Upper lobe of left lung (tissue), 6 donors: Measurements from ENCODE around the gene CAPZA3. TPM values are rescaled to one million over a fixed set of nuclear protein-coding genes. Genes with fewer than 3 reads are reported as not detected.
"Not testable (repeated sequence)": the region's sequence is repeated elsewhere in the genome, so short reads cannot be mapped to it uniquely, and the experiment has no call there.

Source experiments
- ATAC-seq, 2 donors: fragments of 200-7000 bp; cut with Tn5 transposase; one replicate each; pipeline ENCODE4 v1.9.1; 2022; ENCODE audit warnings: mild to moderate bottlenecking in 2 of 2, moderate library complexity in 2 of 2; ENCODE audit not compliant: low FRiP score in 2 of 2
- DNase-seq, 2 donors: peaks; one replicate each; pipeline ENCODE4 v3.0.0-alpha.2; 2019 to 2020
- H3K27ac ChIP-seq, 4 donors: fragments of 200-600 bp; sonication (generic); one replicate each; pipeline ENCODE4 v1.5.1; 2016 to 2019
- H3K27me3 ChIP-seq, 4 donors: fragments of 200-600 bp; sonication (generic); one replicate each; pipeline ENCODE4 v1.5.1; 2017 to 2019
- H3K36me3 ChIP-seq, 4 donors: fragments of 200-600 bp; sonication (generic); one replicate each; pipeline ENCODE4 v1.5.1; 2016 to 2019
- H3K4me1 ChIP-seq, 4 donors: fragments of 200-600 bp; sonication (generic); one replicate each; pipeline ENCODE4 v1.5.1; 2018 to 2019
- H3K4me3 ChIP-seq, 4 donors: fragments of 200-600 bp; sonication (generic); one replicate each; pipeline ENCODE4 v1.5.1; 2017 to 2019; ENCODE audit warnings: mild to moderate bottlenecking in 2 of 4, moderate library complexity in 1 of 4
- H3K9me3 ChIP-seq, 4 donors: fragments of 200-600 bp; sonication (generic); one replicate each; pipeline ENCODE4 v1.5.1; 2018 to 2019
- EP300 ChIP-seq, 4 donors: sonication (generic); formaldehyde crosslinking; IDR thresholded peaks; one replicate each; pipeline ENCODE4 v1.5.1; 2017; ENCODE audit warnings: antibody characterized with exemption in 4 of 4, control low read depth in 2 of 4
- POLR2A ChIP-seq, 4 donors: fragments of 450-650 bp; IDR thresholded peaks; one replicate each; pipeline ENCODE4 v1.5.1; 2016 to 2017; ENCODE audit warnings: antibody characterized with exemption in 4 of 4, mild to moderate bottlenecking in 2 of 4
- POLR2AphosphoS5 ChIP-seq, 2 donors: sonication (generic); formaldehyde crosslinking; IDR thresholded peaks; one replicate each; pipeline ENCODE4 v1.5.1; 2017; ENCODE audit warnings: antibody characterized with exemption in 2 of 2
- WGBS, 2 donors: methylation state at CpG; one replicate each; pipeline ENCODE4 v1.1.5; 2017 to 2018; 5-methylcytosine and 5-hydroxymethylcytosine counted together
- total RNA-seq, 6 donors: library from RNA; depleted of rRNA in 4 of 6; stranded (reverse); fragments of >200 nt in 4 of 6; gene quantifications; one replicate each; pipeline versions ENCODE4 v1.1.0 to v1.2.1, GENCODE V29; 2016 to 2021
- TF ChIP-seq, protein P1 (sequence below), 6 experiments: fragments of 450-650 bp in 4 of 6; fragments of 200-600 bp in 2 of 6; sonication (generic) in 2 of 6; IDR thresholded peaks; one replicate each; pipeline ENCODE4 v1.5.1; 2016 to 2019; ENCODE audit warnings: antibody characterized with exemption in 6 of 6
- donor health status: DM: no; HTN: no; CAD: no; lungs with moderate emphysema.
- donor health status: DM: no; HTN: yes; CAD: no; lungs with severe emphysema.

CAPZA3 gene
- total RNA-seq, 6 donors from 2014 or later = not detected

DNA sequence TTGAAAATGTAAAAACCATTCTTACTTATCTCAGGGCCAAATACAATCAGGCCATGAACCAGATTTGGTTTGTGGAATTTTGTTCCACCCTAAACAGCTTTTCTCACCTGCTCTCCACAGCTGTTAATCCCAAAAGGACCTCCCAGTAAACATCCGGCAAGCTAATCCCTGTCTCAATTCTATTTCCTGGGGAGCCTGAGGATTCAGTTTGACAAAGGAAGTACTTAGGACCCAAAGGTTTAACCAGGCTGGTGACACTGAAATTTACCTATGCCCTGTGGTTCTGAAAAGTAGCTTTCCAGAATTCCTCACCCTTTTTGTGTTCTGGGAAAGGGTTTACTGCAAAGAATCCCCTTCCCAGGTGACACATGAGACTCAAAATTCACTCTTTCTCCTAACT, 15.0 kb downstream of the CAPZA3 start:
- Histone ChIP-seq H3K4me3 (no peak overlapping the region), H3K9me3 (no peaks in the 10 kb centered on the region), H3K4me1 (peaks cover 0 to 5% (median 2%) of the 10 kb centered on the region in 4 donors), H3K36me3 (no peaks in the 10 kb centered on the region), H3K27ac (no peak overlapping the region), H3K27me3 (no peaks in the 10 kb centered on the region)
- 80 to 100% methylated on average over 1 of the region's 1 CpG for WGBS, 2 donors
- ATAC-seq (no peak), DNase-seq (no peak)
- no peak for TF ChIP-seq POLR2AphosphoS5 (IDR thresholded peaks at IDR 0.05)
- TF ChIP-seq, protein P1, sequence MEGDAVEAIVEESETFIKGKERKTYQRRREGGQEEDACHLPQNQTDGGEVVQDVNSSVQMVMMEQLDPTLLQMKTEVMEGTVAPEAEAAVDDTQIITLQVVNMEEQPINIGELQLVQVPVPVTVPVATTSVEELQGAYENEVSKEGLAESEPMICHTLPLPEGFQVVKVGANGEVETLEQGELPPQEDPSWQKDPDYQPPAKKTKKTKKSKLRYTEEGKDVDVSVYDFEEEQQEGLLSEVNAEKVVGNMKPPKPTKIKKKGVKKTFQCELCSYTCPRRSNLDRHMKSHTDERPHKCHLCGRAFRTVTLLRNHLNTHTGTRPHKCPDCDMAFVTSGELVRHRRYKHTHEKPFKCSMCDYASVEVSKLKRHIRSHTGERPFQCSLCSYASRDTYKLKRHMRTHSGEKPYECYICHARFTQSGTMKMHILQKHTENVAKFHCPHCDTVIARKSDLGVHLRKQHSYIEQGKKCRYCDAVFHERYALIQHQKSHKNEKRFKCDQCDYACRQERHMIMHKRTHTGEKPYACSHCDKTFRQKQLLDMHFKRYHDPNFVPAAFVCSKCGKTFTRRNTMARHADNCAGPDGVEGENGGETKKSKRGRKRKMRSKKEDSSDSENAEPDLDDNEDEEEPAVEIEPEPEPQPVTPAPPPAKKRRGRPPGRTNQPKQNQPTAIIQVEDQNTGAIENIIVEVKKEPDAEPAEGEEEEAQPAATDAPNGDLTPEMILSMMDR (IDR thresholded peaks at IDR 0.05) = no peak
- TF ChIP-seq EP300 (IDR thresholded peaks at IDR 0.05) = no peak
- no peak for TF ChIP-seq POLR2A (IDR thresholded peaks at IDR 0.05)

DNA sequence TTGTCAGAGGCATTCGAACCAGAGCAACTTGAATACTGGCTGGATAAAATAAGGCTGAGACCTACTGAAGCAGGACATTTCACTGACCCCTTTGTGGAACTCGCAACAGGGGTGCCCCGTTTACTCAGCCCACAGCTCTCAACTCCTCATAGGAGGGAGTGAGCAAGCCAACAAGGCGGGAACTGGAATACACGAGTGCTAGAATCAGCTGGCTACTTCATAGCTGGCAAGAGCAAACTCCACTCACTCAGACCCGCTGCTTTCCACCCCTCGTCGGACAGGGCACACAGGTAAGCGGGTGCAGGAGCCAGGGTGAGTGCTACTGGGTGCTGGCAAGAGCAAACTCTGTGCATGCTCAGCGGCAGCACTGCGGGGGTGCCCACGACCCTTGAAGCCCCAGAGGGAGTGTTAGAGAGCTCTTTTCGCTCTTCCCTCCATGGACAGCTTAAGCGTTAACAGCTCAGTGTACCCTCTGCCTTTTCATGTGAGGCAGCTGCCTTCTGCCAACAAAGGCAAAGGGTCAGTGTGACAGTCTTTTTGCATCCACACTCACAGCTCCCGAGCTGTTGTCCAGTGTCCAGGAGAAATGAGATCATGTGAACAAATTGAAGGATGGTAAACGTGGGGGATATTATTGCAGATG, 15.7 kb downstream of the CAPZA3 start:
- Histone ChIP-seq H3K27ac (no peak overlapping the region), H3K4me1 (peaks cover 0 to 5% (median 0%) of the 10 kb centered on the region in 4 donors), H3K4me3 (no peak overlapping the region), H3K36me3 (no peaks in the 10 kb centered on the region), H3K9me3 (no peaks in the 10 kb centered on the region), H3K27me3 (no peaks in the 10 kb centered on the region)
- WGBS, 2 donors = 43 to 46% methylated on average over 12 to 16 of the region's 16 CpGs
- ATAC-seq (peak; percentile 21 to 55), DNase-seq (peak; percentile 31 to 46)
- TF ChIP-seq POLR2A (IDR thresholded peaks at IDR 0.05) (no peak), EP300 (IDR thresholded peaks at IDR 0.05) (no peak), POLR2AphosphoS5 (IDR thresholded peaks at IDR 0.05) (no peak)
- TF ChIP-seq, protein P1 (IDR thresholded peaks at IDR 0.05) = no peak

DNA sequence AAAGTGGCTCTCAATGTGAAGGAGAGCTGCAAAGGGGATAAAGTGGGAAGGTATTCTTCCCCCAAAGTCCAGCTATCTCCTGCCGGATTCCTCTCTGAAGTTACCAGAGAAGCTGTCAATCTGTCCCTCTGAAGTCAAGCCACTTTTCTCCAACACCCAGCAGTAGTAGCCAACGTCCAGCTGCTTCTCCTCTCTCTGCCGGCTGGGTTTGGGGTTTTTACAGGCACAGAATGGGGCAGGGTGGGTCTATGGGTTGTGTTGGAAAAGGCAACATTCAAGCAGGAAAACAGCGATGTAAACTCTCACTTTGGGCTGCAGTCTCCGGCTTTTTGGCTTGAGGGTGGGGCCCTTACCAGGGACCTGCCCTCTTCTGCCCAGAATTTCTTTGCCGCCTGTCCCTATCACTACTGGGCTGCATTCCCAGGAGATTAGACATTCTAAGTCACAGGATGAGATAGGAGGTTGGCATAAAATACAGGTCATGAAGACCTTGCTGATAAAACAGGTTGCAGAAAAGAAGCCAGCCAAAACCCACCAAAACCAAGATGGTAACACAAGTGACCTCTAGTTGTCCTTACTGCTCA, 16.3 kb downstream of the CAPZA3 start:
- WGBS, 2 donors = 67 to 78% methylated on average over 6 of the region's 6 CpGs

DNA sequence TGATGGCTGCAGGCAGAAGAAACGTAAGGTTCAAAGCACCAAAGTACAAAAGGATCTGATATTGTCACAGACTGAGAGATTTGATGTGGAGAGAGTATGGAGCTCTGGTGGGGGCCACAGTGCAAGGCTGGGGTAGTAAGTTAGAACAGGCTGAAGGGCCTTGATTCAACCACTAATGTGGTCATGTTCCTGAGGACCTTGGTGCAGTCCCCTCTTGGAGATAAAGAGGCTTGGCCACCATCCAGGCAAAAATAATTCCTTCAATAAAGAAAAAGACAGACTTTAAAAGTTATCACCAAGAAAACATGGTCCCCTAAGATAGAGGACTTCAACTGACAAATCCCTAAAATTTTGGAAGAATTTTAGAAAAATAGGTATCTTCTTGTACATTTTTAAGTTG, 17.4 kb downstream of the CAPZA3 start:
- TF ChIP-seq, protein P1 (IDR thresholded peaks at IDR 0.05) = no peak
- no peak for TF ChIP-seq EP300 (IDR thresholded peaks at IDR 0.05)
- TF ChIP-seq POLR2AphosphoS5 (IDR thresholded peaks at IDR 0.05) = no peak
- no peak for TF ChIP-seq POLR2A (IDR thresholded peaks at IDR 0.05)
- no peak for ATAC-seq
- WGBS, 2 donors = 83 to 97% methylated on average over 1 of the region's 1 CpG
- no peak overlapping the region for H3K27ac ChIP-seq
- peaks cover 0 to 5% (median 0%) of the 10 kb centered on the region in 4 donors for H3K4me1 ChIP-seq
- no peak overlapping the region for H3K4me3 ChIP-seq
- DNase-seq = no peak
- H3K27me3 ChIP-seq = no peaks in the 10 kb centered on the region
- H3K9me3 ChIP-seq = no peaks in the 10 kb centered on the region
- H3K36me3 ChIP-seq = no peaks in the 10 kb centered on the region

More for the DNA sequence above, 16.3 kb downstream of the CAPZA3 start:
- Histone ChIP-seq H3K27me3 (no peaks in the 10 kb centered on the region), H3K4me3 (no peak overlapping the region), H3K4me1 (peaks cover 0 to 5% (median 0%) of the 10 kb centered on the region in 4 donors), H3K36me3 (no peaks in the 10 kb centered on the region), H3K27ac (no peak overlapping the region), H3K9me3 (no peaks in the 10 kb centered on the region)
- DNase-seq (no peak), ATAC-seq (no peak)
- no peak for TF ChIP-seq EP300 (IDR thresholded peaks at IDR 0.05)
- TF ChIP-seq POLR2AphosphoS5 (IDR thresholded peaks at IDR 0.05) = no peak
- TF ChIP-seq, protein P1 (IDR thresholded peaks at IDR 0.05) = no peak
- TF ChIP-seq POLR2A (IDR thresholded peaks at IDR 0.05) = no peak

DNA sequence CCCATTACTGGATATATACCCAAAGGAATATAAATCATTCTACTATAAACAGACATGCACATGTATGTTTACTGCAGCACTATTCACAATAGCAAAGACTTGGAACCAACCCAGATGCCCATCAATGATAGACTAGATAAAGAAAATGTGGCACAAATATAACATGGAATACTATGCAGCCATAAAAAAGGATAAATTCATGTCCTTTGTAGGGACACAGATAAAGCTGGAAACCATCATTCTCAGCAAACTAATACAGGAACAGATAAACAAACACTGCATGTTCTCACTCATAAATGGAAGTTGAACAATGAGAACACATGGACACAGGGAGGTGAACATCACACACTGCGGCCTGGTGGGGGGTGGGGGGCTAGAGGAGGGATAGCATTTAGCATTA, 28.6 kb downstream of the CAPZA3 start:
- not testable (repeated sequence) for H3K4me3 ChIP-seq, H3K36me3 ChIP-seq, ATAC-seq, H3K27ac ChIP-seq, H3K9me3 ChIP-seq, H3K27me3 ChIP-seq, H3K4me1 ChIP-seq, DNase-seq
- WGBS, 2 donors = 80 to 84% methylated on average over 1 of the region's 1 CpG
